OCI-LY1 (cell line): ENCODE measurements around the gene GDPD3.
"Not testable (repeated sequence)": the region's sequence is repeated elsewhere in the genome, so short reads cannot be mapped to it uniquely, and the experiment has no call there.

Experiments
- H2AFZ ChIP-seq: fragments of 200-600 bp; sonication (generic), shearing (Covaris generic); 2 replicates; pipeline ENCODE4 v1.6.0; 2014; ENCODE audit warnings: antibody characterized with exemption, mild to moderate bottlenecking, low read length
- H3F3A ChIP-seq: fragments of 200-600 bp; sonication (generic), shearing (Covaris generic); 2 replicates; pipeline ENCODE4 v1.6.0; 2014; ENCODE audit warnings: mild to moderate bottlenecking, antibody characterized with exemption, low read length, moderate library complexity; ENCODE audit not compliant: insufficient read depth
- H3K27ac ChIP-seq: fragments of 200-600 bp; sonication (generic); 2 replicates; pipeline ENCODE4 v1.5.1; 2014; ENCODE audit warnings: low read length, mixed run types, mild to moderate bottlenecking, low read depth; ENCODE audit not compliant: poor library complexity, severe bottlenecking
- H3K27me3 ChIP-seq: fragments of 200-600 bp; sonication (generic); 2 replicates; pipeline ENCODE4 v1.6.0; 2014; ENCODE audit warnings: antibody characterized with exemption, mild to moderate bottlenecking, low read length, moderate library complexity; ENCODE audit not compliant: insufficient read depth
- H3K36me3 ChIP-seq: fragments of 200-600 bp; sonication (generic); 2 replicates; pipeline ENCODE4 v1.6.1; 2014; ENCODE audit warnings: mild to moderate bottlenecking, antibody characterized with exemption, low read length, moderate library complexity, mixed read lengths; ENCODE audit not compliant: insufficient read depth
- H3K4me1 ChIP-seq: fragments of 200-600 bp; sonication (generic); 2 replicates; pipeline ENCODE4 v1.5.1; 2014; ENCODE audit warnings: mild to moderate bottlenecking, low read length, moderate library complexity; ENCODE audit not compliant: insufficient read depth, severe bottlenecking
- H3K4me2 ChIP-seq: fragments of 200-600 bp; sonication (generic), shearing (Covaris generic); 2 replicates; pipeline ENCODE4 v1.6.1; 2014; ENCODE audit warnings: low read length
- H3K4me3 ChIP-seq: fragments of 200-600 bp; sonication (generic); 2 replicates; pipeline ENCODE4 v1.5.1; 2014; ENCODE audit warnings: low read length, low read depth, mild to moderate bottlenecking, mixed read lengths; ENCODE audit not compliant: poor library complexity, severe bottlenecking
- H3K79me2 ChIP-seq: fragments of 200-600 bp; shearing (Covaris generic); 2 replicates; pipeline ENCODE4 v1.6.1; 2016; ENCODE audit warnings: mixed run types, low read length, mixed read lengths; ENCODE audit not compliant: insufficient read depth
- H3K9ac ChIP-seq: fragments of 200-600 bp; sonication (generic), shearing (Covaris generic); 2 replicates; pipeline ENCODE4 v1.6.1; 2014; ENCODE audit warnings: mild to moderate bottlenecking, low read length, mixed read lengths
- H3K9me2 ChIP-seq: fragments of 200-600 bp; sonication (generic), shearing (Covaris generic); 2 replicates; pipeline ENCODE4 v1.6.1; 2014; ENCODE audit warnings: low read depth, mild to moderate bottlenecking, low read length, mixed read lengths
- H3K9me3 ChIP-seq: fragments of 200-600 bp; shearing (Covaris generic); 2 replicates; pipeline ENCODE4 v1.6.1; 2014; ENCODE audit warnings: low read length, mixed read lengths
- H4K20me1 ChIP-seq: fragments of 200-600 bp; sonication (generic), shearing (Covaris generic); 2 replicates; pipeline ENCODE4 v1.6.0; 2016; ENCODE audit warnings: mild to moderate bottlenecking, low read length; ENCODE audit not compliant: insufficient read depth
- CTCF ChIP-seq: fragments of 200-600 bp; sonication (generic), shearing (Covaris generic); IDR thresholded peaks from 2 replicates; pipeline ENCODE4 v1.5.1; 2017; ENCODE audit warnings: mild to moderate bottlenecking, antibody characterized with exemption, low read length, moderate library complexity, mixed read lengths
- EZH2 ChIP-seq: fragments of 200-600 bp; sonication (generic), shearing (Covaris generic); IDR thresholded peaks from 2 replicates; pipeline ENCODE4 v1.8.0; 2017; ENCODE audit warnings: borderline replicate concordance, mixed run types, mild to moderate bottlenecking, antibody characterized with exemption, low read length, moderate library complexity, mixed read lengths

Gene GDPD3

GRCh38 chr16:30117768-30118167, 4.4 kb upstream of the GDPD3 start:
- no peaks in the 10 kb centered on the region for H3F3A ChIP-seq
- TF ChIP-seq CTCF, result no peak
- no peak for TF ChIP-seq EZH2
- no peak overlapping the region for H3K4me2 ChIP-seq
- no peak overlapping the region for H2AFZ ChIP-seq
- no peak overlapping the region for H3K9ac ChIP-seq
- no peaks in the 10 kb centered on the region for H3K9me2 ChIP-seq
- H3K79me2 ChIP-seq, result no peaks in the 10 kb centered on the region
- H3K9me3 ChIP-seq, result no peaks in the 10 kb centered on the region
- H4K20me1 ChIP-seq, result no peaks in the 10 kb centered on the region
- H3K4me1 ChIP-seq, result peaks cover 21% of the 10 kb centered on the region
- H3K27me3 ChIP-seq, result no peaks in the 10 kb centered on the region
- H3K27ac ChIP-seq, result no peak overlapping the region
- H3K4me3 ChIP-seq, result no peak overlapping the region
- peaks cover 20% of the 10 kb centered on the region; the same call in 1 of the 2 replicates for H3K36me3 ChIP-seq

GRCh38 chr16:30116291-30117207, 3.2 kb upstream of the GDPD3 start:
- H3K4me2 ChIP-seq, result no peak overlapping the region
- no peak overlapping the region for H2AFZ ChIP-seq
- no peaks in the 10 kb centered on the region for H3K9me3 ChIP-seq
- no peak overlapping the region for H3K4me3 ChIP-seq
- H3F3A ChIP-seq, result no peaks in the 10 kb centered on the region
- TF ChIP-seq EZH2 (no peak), CTCF (no peak)
- peaks cover 10% of the 10 kb centered on the region for H3K4me1 ChIP-seq
- no peaks in the 10 kb centered on the region for H3K79me2 ChIP-seq
- H3K27ac ChIP-seq, result no peak overlapping the region
- H3K9me2 ChIP-seq, result no peaks in the 10 kb centered on the region
- H4K20me1 ChIP-seq, result no peaks in the 10 kb centered on the region
- H3K36me3 ChIP-seq, result peaks cover 20% of the 10 kb centered on the region; the same call in 1 of the 2 replicates
- no peaks in the 10 kb centered on the region for H3K27me3 ChIP-seq
- no peak overlapping the region for H3K9ac ChIP-seq

GRCh38 chr16:30115238-30115637, 1.9 kb upstream of the GDPD3 start:
- peaks cover 10% of the 10 kb centered on the region for H3K4me1 ChIP-seq
- no peaks in the 10 kb centered on the region for H3F3A ChIP-seq
- no peaks in the 10 kb centered on the region for H4K20me1 ChIP-seq
- H3K9me3 ChIP-seq, result no peaks in the 10 kb centered on the region
- H3K9me2 ChIP-seq, result no peaks in the 10 kb centered on the region
- no peak overlapping the region for H3K4me2 ChIP-seq
- peak overlapping the region; percentile 35 for H3K27ac ChIP-seq
- no peak overlapping the region for H3K4me3 ChIP-seq
- peaks cover 23% of the 10 kb centered on the region; the same call in 1 of the 2 replicates for H3K36me3 ChIP-seq
- TF ChIP-seq CTCF, result no peak
- TF ChIP-seq EZH2, result no peak
- no peak overlapping the region for H3K9ac ChIP-seq
- no peak overlapping the region for H2AFZ ChIP-seq
- H3K27me3 ChIP-seq, result no peaks in the 10 kb centered on the region
- no peaks in the 10 kb centered on the region for H3K79me2 ChIP-seq

- H3K4me3 ChIP-seq, H3F3A ChIP-seq, H3K9ac ChIP-seq, H3K9me3 ChIP-seq, H2AFZ ChIP-seq, H3K79me2 ChIP-seq, H3K27me3 ChIP-seq, H3K9me2 ChIP-seq, H4K20me1 ChIP-seq, H3K4me1 ChIP-seq, H3K4me2 ChIP-seq: not testable (repeated sequence)
- Histone ChIP-seq H3K27ac (peak overlapping the region; percentile 35), H3K36me3 (peaks cover 23% of the 10 kb centered on the region; the same call in 1 of the 2 replicates)
Measured at GRCh38 chr16:30114833-30115232, 1.5 kb upstream of the GDPD3 start.
